WERI-Rb-1 (cell line): Measurements from ENCODE around the gene CALR.
"Not testable (repeated sequence)": the region's sequence is repeated elsewhere in the genome, so short reads cannot be mapped to it uniquely, and the experiment has no call there.

Experiments
- DNase-seq: peaks from one replicate; pipeline ENCODE4 v3.0.0-alpha.2; 2020
- H3K27ac ChIP-seq: fragments of 250-450 bp; sonication (Bioruptor Pico); 2 replicates; pipeline ENCODE4 v1.5.1; 2020; ENCODE audit warnings: mild to moderate bottlenecking, moderate library complexity
- H3K27me3 ChIP-seq: fragments of 250-450 bp; sonication (Bioruptor Pico); 2 replicates; pipeline ENCODE4 v1.5.1; 2021; ENCODE audit warnings: mild to moderate bottlenecking, low read depth, moderate library complexity; ENCODE audit not compliant: insufficient read depth, severe bottlenecking
- H3K36me3 ChIP-seq: fragments of 250-450 bp; sonication (Bioruptor Pico); 2 replicates; pipeline ENCODE4 v1.5.1; 2020; ENCODE audit warnings: mild to moderate bottlenecking, moderate library complexity
- H3K4me3 ChIP-seq: 2 replicates; pipeline ENCODE4 v1.5.1; 2011; ENCODE audit warnings: low read depth, mild to moderate bottlenecking, control low read depth, low read length
- H3K9me3 ChIP-seq: fragments of 250-450 bp; sonication (Bioruptor Pico); 2 replicates; pipeline ENCODE4 v1.5.1; 2021; ENCODE audit warnings: mild to moderate bottlenecking, moderate library complexity; ENCODE audit not compliant: severe bottlenecking
- CTCF ChIP-seq: IDR thresholded peaks from 2 replicates; pipeline ENCODE4 v1.5.1; 2011; ENCODE audit warnings: low read depth, mild to moderate bottlenecking, control low read depth, inconsistent platforms, low read length

CALR gene

GRCh38 chr19:12973236-12973635 lies 34.8 kb downstream of the CALR start:
- no peak for TF ChIP-seq CTCF
- no peak for DNase-seq
- Histone ChIP-seq H3K36me3 (no peaks in the 10 kb centered on the region; the same call in 1 of the 2 replicates), H3K9me3 (no peaks in the 10 kb centered on the region), H3K4me3 (no peak overlapping the region), H3K27ac (no peak overlapping the region), H3K27me3 (no peaks in the 10 kb centered on the region)

- Histone ChIP-seq H3K9me3 (no peaks in the 10 kb centered on the region), H3K27ac (no peak overlapping the region; the same call in 1 of the 2 replicates), H3K36me3 (no peaks in the 10 kb centered on the region; the same call in 1 of the 2 replicates), H3K27me3 (no peaks in the 10 kb centered on the region), H3K4me3 (no peak overlapping the region)
- no peak for TF ChIP-seq CTCF
- DNase-seq: no peak
Observed at GRCh38 chr19:12974301-12975220, 36.2 kb downstream of the CALR start.

GRCh38 chr19:12975221-12975741 lies 36.9 kb downstream of the CALR start:
- Histone ChIP-seq H3K36me3 (no peaks in the 10 kb centered on the region), H3K27me3 (no peaks in the 10 kb centered on the region), H3K4me3 (no peak overlapping the region), H3K9me3 (no peaks in the 10 kb centered on the region), H3K27ac (no peak overlapping the region)
- TF ChIP-seq CTCF: no peak
- DNase-seq: no peak

- not testable (repeated sequence) for H3K36me3 ChIP-seq, H3K4me3 ChIP-seq, DNase-seq, H3K27ac ChIP-seq, H3K27me3 ChIP-seq, H3K9me3 ChIP-seq
Observed at GRCh38 chr19:12976109-12976508, 37.7 kb downstream of the CALR start.

GRCh38 chr19:12979974-12980373 lies 41.6 kb downstream of the CALR start:
- no peak for TF ChIP-seq CTCF
- Histone ChIP-seq H3K9me3 (no peaks in the 10 kb centered on the region), H3K27ac (no peak overlapping the region), H3K27me3 (no peaks in the 10 kb centered on the region), H3K4me3 (no peak overlapping the region), H3K36me3 (no peaks in the 10 kb centered on the region)
- DNase-seq: no peak

GRCh38 chr19:12982648-12983047 lies 44.2 kb downstream of the CALR start:
- Histone ChIP-seq H3K27me3 (no peaks in the 10 kb centered on the region), H3K9me3 (no peaks in the 10 kb centered on the region), H3K36me3 (no peaks in the 10 kb centered on the region), H3K4me3 (no peak overlapping the region), H3K27ac (no peak overlapping the region)
- no peak for TF ChIP-seq CTCF
- DNase-seq: no peak
